Measurements from ENCODE around the gene TTBK2.
"Not testable (repeated sequence)": the region's sequence is repeated elsewhere in the genome, so short reads cannot be mapped to it uniquely, and the experiment has no call there.

DNA sequence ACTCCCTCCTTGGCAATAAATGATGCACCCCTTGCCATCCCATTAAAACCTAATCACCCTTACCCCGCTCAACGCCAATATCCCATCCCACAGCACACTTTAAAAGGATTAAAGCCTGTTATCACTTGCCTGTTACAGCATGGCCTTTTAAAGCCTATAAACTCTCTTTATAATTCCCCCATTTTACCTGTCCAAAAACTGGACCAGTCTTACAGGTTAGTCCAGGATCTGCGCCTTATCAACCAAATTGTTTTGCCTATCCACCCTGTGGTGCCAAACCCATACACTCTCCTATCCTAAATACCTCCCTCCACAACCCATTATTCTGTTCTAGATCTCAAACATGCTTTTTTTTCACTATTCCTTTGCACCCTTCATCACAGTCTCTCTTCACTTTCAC, 33.2 kb downstream of the TTBK2 start:
- TF ChIP-seq RAD21 (conservative IDR thresholded peaks at IDR 0.05); CTCF (IDR thresholded peaks at IDR 0.05; ENCODE audit: poor library complexity, severe bottlenecking); POLR2AphosphoS5 (IDR thresholded peaks at IDR 0.05); EP300 (conservative IDR thresholded peaks at IDR 0.05; ENCODE audit: poor library complexity, severe bottlenecking); EZH2 (IDR thresholded peaks at IDR 0.05; ENCODE audit: borderline replicate concordance, insufficient read depth, low read length, poor library complexity, severe bottlenecking); SMC3 (conservative IDR thresholded peaks at IDR 0.05; ENCODE audit: poor library complexity); REST (IDR thresholded peaks at IDR 0.05; ENCODE audit: borderline replicate concordance); TAF1 (IDR thresholded peaks at IDR 0.05; ENCODE audit: low read depth): not testable (repeated sequence)
